Measurements from ENCODE around the gene GPC6.

- TF ChIP-seq CTCF (IDR thresholded peaks at IDR 0.05) (no peak), POLR2A (IDR thresholded peaks at IDR 0.05) (no peak), POLR2AphosphoS5 (IDR thresholded peaks at IDR 0.05; ENCODE audit: insufficient read depth in 1 of 2, low read depth in 1 of 2) (no peak)
These were observed 63.2 kb downstream of the GPC6 start for GRCh38 chr13:93289842-93290241.

Data from vagina (tissue), 2 donors.